CD14-positive monocyte (primary cell): ENCODE results near the gene NUP205. TPM values are rescaled to one million over a fixed set of nuclear protein-coding genes. Genes with fewer than 3 reads are reported as not detected.
A peak's percentile ranks its signal among the peaks of the same experiment; 100 is the strongest.

Experiments used
- DNase-seq, 3 donors: peaks; one replicate each; pipeline ENCODE4 v3.0.0-alpha.2; 2011 to 2022
- H2AFZ ChIP-seq: 2 replicates; pipeline ENCODE4 v1.6.0; 2012; ENCODE audit warnings: mild to moderate bottlenecking, low read depth, low read length, inconsistent platforms; ENCODE audit not compliant: insufficient read depth, poor library complexity, severe bottlenecking
- H3K27ac ChIP-seq, 2 donors: 1 replicate in 1 of 2; 2 replicates in 1 of 2; pipeline ENCODE4 v1.5.1; 2012 to 2013; ENCODE audit warnings: low read length in 2 of 2, control low read depth in 1 of 2, inconsistent platforms in 1 of 2, low read depth in 1 of 2, mild to moderate bottlenecking in 1 of 2
- H3K27me3 ChIP-seq, 2 donors: one replicate each; pipeline versions ENCODE4 v1.6.0 to v1.6.1; 2011 to 2013; ENCODE audit warnings: low read length in 2 of 2; ENCODE audit not compliant: control insufficient read depth in 2 of 2, insufficient read depth in 2 of 2
- H3K36me3 ChIP-seq, 2 donors: replicated peaks in 1 of 2; 1 replicate in 1 of 2; 2 replicates in 1 of 2; pipeline versions ENCODE4 v1.5.1 to v1.6.1; 2012 to 2013; ENCODE audit warnings: low read length in 2 of 2, control low read depth in 1 of 2, inconsistent platforms in 1 of 2, mild to moderate bottlenecking in 1 of 2; ENCODE audit not compliant: insufficient read depth in 2 of 2, control insufficient read depth in 1 of 2
- H3K4me1 ChIP-seq, 2 donors: 1 replicate in 1 of 2; 2 replicates in 1 of 2; pipeline versions ENCODE4 v1.5.1 to v1.6.1; 2012 to 2013; ENCODE audit warnings: low read length in 2 of 2, control low read depth in 1 of 2, inconsistent platforms in 1 of 2, mild to moderate bottlenecking in 1 of 2, moderate library complexity in 1 of 2; ENCODE audit not compliant: insufficient read depth in 2 of 2, control insufficient read depth in 1 of 2
- H3K4me2 ChIP-seq: replicated peaks from 2 replicates; pipeline ENCODE3; 2012; ENCODE audit warnings: low read length, moderate library complexity, mild to moderate bottlenecking; ENCODE audit not compliant: poor library complexity, severe bottlenecking; ENCODE audit errors: extremely low read depth
- H3K4me3 ChIP-seq, 3 experiments: fragments of 200-600 bp in 1 of 3; sonication (generic) in 1 of 3; replicated peaks in 1 of 3; 1 replicate in 2 of 3; 2 replicates in 1 of 3; pipeline ENCODE4 v1.5.1; 2011 to 2013; ENCODE audit warnings: low read length in 3 of 3, mild to moderate bottlenecking in 3 of 3, control low read depth in 2 of 3, low read depth in 2 of 3, inconsistent platforms in 1 of 3, moderate library complexity in 1 of 3
- H3K79me2 ChIP-seq: 2 replicates; pipeline ENCODE4 v1.6.0; 2012; ENCODE audit warnings: mild to moderate bottlenecking, control low read depth, inconsistent platforms, low read length, moderate library complexity; ENCODE audit not compliant: insufficient read depth
- H3K9ac ChIP-seq: 2 replicates; pipeline ENCODE4 v1.6.0; 2017; ENCODE audit warnings: low read length, mild to moderate bottlenecking; ENCODE audit not compliant: insufficient read depth, poor library complexity, severe bottlenecking
- H3K9me3 ChIP-seq, 2 donors: replicated peaks in 1 of 2; 1 replicate in 1 of 2; 2 replicates in 1 of 2; pipeline versions ENCODE4 v1.5.1 to v1.6.1; 2012 to 2013; ENCODE audit warnings: low read length in 2 of 2, control low read depth in 1 of 2; ENCODE audit not compliant: control insufficient read depth in 1 of 2, insufficient read depth in 1 of 2
- H4K20me1 ChIP-seq: 2 replicates; pipeline ENCODE4 v1.6.0; 2012; ENCODE audit warnings: mild to moderate bottlenecking, low read length, control low read depth, moderate library complexity; ENCODE audit not compliant: insufficient read depth
- H3K27ac Mint-ChIP-seq, 7 donors: one replicate each; pipeline ENCODE4 v1.8.0; 2020; ENCODE audit warnings: mild to moderate bottlenecking in 7 of 7, mixed read lengths in 7 of 7, moderate library complexity in 6 of 7, inconsistent platforms in 2 of 7
- H3K27me3 Mint-ChIP-seq, 3 donors: one replicate each; pipeline ENCODE4 v1.8.0; 2021 to 2022; ENCODE audit warnings: low read depth in 3 of 3, mild to moderate bottlenecking in 3 of 3, mixed read lengths in 3 of 3, moderate library complexity in 3 of 3, inconsistent platforms in 1 of 3
- H3K36me3 Mint-ChIP-seq, 2 donors: one replicate each; pipeline ENCODE4 v1.8.0; 2020; ENCODE audit warnings: mixed read lengths in 2 of 2, inconsistent platforms in 1 of 2, mild to moderate bottlenecking in 1 of 2
- H3K4me1 Mint-ChIP-seq: one replicate; pipeline ENCODE4 v1.8.0; 2020; ENCODE audit warnings: mild to moderate bottlenecking, mixed read lengths
- H3K4me3 Mint-ChIP-seq, 2 donors: one replicate each; pipeline ENCODE4 v1.8.0; 2020; ENCODE audit warnings: mild to moderate bottlenecking in 2 of 2, mixed read lengths in 2 of 2, moderate library complexity in 1 of 2
- H3K9me3 Mint-ChIP-seq, 7 donors: one replicate each; pipeline ENCODE4 v1.8.0; 2020 to 2022; ENCODE audit warnings: mixed read lengths in 7 of 7, mild to moderate bottlenecking in 6 of 7, moderate library complexity in 6 of 7, inconsistent platforms in 2 of 7
- WGBS: methylation state at CpG from one replicate; pipeline ENCODE4 v1.1.5; 2013; ENCODE audit warnings: missing lambda C conversion rate; ENCODE audit not compliant: insufficient coverage; 5-methylcytosine and 5-hydroxymethylcytosine counted together
- intact Hi-C, 2 donors: fragments of 100-400 bp; cut with micrococcal nuclease; formaldehyde crosslinking; loops; one replicate each; pipeline versions ENCODE4 v1.15.0 to v1.15.1; 2023
- polyA plus RNA-seq, 3 donors: library from polyadenylated mRNA; depleted of rRNA in 1 of 3; unstranded in 2 of 3; stranded (reverse) in 1 of 3; fragments of 300-500 nt in 2 of 3; fragments of >200 nt in 1 of 3; fragmentation: Illumina TruSeq in 2 of 3; gene quantifications; 1 replicate in 2 of 3; 2 replicates in 1 of 3; pipeline ENCODE4 v1.2.3, GENCODE V29; 2012 to 2021
- TF ChIP-seq, protein P1 (sequence below): fragments of 200-600 bp; IDR thresholded peaks from one replicate; pipeline ENCODE4 v1.8.0; 2022; ENCODE audit warnings: antibody characterized with exemption, mild to moderate bottlenecking

The NUP205 gene
- polyA plus RNA-seq, 3 donors = 10.9 to 15.2 (median 13.7) TPM

GRCh38 chr7:135560631-135561030 lies 2.9 kb downstream of the NUP205 start:
- Histone ChIP-seq H3K4me3 (no peak overlapping the region), H2AFZ (no peak overlapping the region), H3K9me3 (no peaks in the 10 kb centered on the region), H3K4me1 (peaks cover 6 to 12% of the 10 kb centered on the region in 2 donors), H3K27ac (peak overlapping the region in 1 of 2 donors; percentile 56), H3K9ac (no peak overlapping the region), H3K27me3 (no peaks in the 10 kb centered on the region), H3K36me3 (peaks cover 0 to 4% of the 10 kb centered on the region in 2 donors), H4K20me1 (no peaks in the 10 kb centered on the region), H3K79me2 (peaks cover 79% of the 10 kb centered on the region), H3K4me2 (no peak overlapping the region)
- Mint-ChIP-seq H3K4me3 (no peak overlapping the region), H3K4me1 (peaks cover 20% of the 10 kb centered on the region), H3K27me3 (no peaks in the 10 kb centered on the region), H3K27ac (peak overlapping the region in 4 of 7 donors; percentile 23 to 79 (median 61)), H3K9me3 (no peaks in the 10 kb centered on the region), H3K36me3 (peaks cover 0 to 3% of the 10 kb centered on the region in 2 donors)
- WGBS = no CpG with 5 or more reads among the region's 1 CpG
- TF ChIP-seq, protein P1, sequence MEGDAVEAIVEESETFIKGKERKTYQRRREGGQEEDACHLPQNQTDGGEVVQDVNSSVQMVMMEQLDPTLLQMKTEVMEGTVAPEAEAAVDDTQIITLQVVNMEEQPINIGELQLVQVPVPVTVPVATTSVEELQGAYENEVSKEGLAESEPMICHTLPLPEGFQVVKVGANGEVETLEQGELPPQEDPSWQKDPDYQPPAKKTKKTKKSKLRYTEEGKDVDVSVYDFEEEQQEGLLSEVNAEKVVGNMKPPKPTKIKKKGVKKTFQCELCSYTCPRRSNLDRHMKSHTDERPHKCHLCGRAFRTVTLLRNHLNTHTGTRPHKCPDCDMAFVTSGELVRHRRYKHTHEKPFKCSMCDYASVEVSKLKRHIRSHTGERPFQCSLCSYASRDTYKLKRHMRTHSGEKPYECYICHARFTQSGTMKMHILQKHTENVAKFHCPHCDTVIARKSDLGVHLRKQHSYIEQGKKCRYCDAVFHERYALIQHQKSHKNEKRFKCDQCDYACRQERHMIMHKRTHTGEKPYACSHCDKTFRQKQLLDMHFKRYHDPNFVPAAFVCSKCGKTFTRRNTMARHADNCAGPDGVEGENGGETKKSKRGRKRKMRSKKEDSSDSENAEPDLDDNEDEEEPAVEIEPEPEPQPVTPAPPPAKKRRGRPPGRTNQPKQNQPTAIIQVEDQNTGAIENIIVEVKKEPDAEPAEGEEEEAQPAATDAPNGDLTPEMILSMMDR = no peak
- no peak for DNase-seq
- intact Hi-C loops = no loop called here

DNA sequence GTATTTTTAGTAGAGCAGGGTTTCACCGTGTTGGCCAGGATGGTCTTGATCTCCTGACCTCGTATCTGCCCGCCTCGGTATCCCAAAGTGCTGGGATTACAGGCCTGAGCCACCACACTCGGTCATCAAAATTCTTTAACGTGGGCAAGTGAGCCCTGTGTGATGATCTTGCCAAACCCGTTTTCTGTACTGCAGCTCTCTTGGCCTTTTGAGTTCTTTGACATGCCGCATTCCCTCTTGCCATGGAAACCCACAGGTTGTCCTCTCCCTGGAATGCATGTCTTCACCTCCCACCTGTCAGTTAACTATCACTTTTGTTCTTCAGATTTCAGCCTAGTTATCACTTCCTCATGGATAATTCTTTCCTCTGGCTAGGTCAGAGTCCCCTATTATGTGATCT lies 5.0 kb downstream of the NUP205 start:
- H3K4me3 ChIP-seq = no peak overlapping the region
- DNase-seq = no peak
- intact Hi-C loops = no loop called here
- Mint-ChIP-seq H3K36me3 (peaks cover 7 to 9% of the 10 kb centered on the region in 2 donors), H3K9me3 (no peaks in the 10 kb centered on the region), H3K27ac (peak overlapping the region in 2 of 7 donors; percentile 50 to 64), H3K27me3 (no peaks in the 10 kb centered on the region), H3K4me3 (no peak overlapping the region), H3K4me1 (peaks cover 16% of the 10 kb centered on the region)
- H3K4me2 ChIP-seq = no peak overlapping the region
- H3K27me3 ChIP-seq = no peaks in the 10 kb centered on the region
- TF ChIP-seq, protein P1 = no peak
- WGBS = 84% methylated on average over 7 of the region's 8 CpGs
- H3K27ac ChIP-seq = no peak overlapping the region
- no peak overlapping the region for H2AFZ ChIP-seq
- H3K9me3 ChIP-seq = no peaks in the 10 kb centered on the region
- peaks cover 6 to 12% of the 10 kb centered on the region in 2 donors for H3K4me1 ChIP-seq
- peaks cover 0 to 12% of the 10 kb centered on the region in 2 donors for H3K36me3 ChIP-seq
- H3K9ac ChIP-seq = no peak overlapping the region
- no peaks in the 10 kb centered on the region for H4K20me1 ChIP-seq
- peaks cover 98% of the 10 kb centered on the region for H3K79me2 ChIP-seq
